ENCODE results near the gene NEK4.
A peak's percentile ranks its signal among the peaks of the same experiment; 100 is the strongest.

Gene NEK4

GRCh38 chr3:52784021-52784621 is 13.4 kb upstream of the NEK4 start:
- TF ChIP-seq, protein P1, sequence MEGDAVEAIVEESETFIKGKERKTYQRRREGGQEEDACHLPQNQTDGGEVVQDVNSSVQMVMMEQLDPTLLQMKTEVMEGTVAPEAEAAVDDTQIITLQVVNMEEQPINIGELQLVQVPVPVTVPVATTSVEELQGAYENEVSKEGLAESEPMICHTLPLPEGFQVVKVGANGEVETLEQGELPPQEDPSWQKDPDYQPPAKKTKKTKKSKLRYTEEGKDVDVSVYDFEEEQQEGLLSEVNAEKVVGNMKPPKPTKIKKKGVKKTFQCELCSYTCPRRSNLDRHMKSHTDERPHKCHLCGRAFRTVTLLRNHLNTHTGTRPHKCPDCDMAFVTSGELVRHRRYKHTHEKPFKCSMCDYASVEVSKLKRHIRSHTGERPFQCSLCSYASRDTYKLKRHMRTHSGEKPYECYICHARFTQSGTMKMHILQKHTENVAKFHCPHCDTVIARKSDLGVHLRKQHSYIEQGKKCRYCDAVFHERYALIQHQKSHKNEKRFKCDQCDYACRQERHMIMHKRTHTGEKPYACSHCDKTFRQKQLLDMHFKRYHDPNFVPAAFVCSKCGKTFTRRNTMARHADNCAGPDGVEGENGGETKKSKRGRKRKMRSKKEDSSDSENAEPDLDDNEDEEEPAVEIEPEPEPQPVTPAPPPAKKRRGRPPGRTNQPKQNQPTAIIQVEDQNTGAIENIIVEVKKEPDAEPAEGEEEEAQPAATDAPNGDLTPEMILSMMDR (IDR thresholded peaks at IDR 0.05; ENCODE audit: extremely low read depth, missing control alignments), result no peak
- no peak for DNase-seq (ENCODE audit: low spot score)

- TF ChIP-seq, protein P1 (IDR thresholded peaks at IDR 0.05; ENCODE audit: extremely low read depth, missing control alignments), result no peak
- DNase-seq (ENCODE audit: low spot score), result no peak
Measured at GRCh38 chr3:52783211-52783555, 12.4 kb upstream of the NEK4 start.

GRCh38 chr3:52782412-52783210 is 11.9 kb upstream of the NEK4 start:
- TF ChIP-seq, protein P1 (IDR thresholded peaks at IDR 0.05; ENCODE audit: extremely low read depth, missing control alignments), result no peak
- no peak for DNase-seq (ENCODE audit: low spot score)

- TF ChIP-seq, protein P1 (IDR thresholded peaks at IDR 0.05; ENCODE audit: extremely low read depth, missing control alignments), result no peak
- no peak for DNase-seq (ENCODE audit: low spot score)
Measured at GRCh38 chr3:52781741-52782140, 11.0 kb upstream of the NEK4 start.

DNA sequence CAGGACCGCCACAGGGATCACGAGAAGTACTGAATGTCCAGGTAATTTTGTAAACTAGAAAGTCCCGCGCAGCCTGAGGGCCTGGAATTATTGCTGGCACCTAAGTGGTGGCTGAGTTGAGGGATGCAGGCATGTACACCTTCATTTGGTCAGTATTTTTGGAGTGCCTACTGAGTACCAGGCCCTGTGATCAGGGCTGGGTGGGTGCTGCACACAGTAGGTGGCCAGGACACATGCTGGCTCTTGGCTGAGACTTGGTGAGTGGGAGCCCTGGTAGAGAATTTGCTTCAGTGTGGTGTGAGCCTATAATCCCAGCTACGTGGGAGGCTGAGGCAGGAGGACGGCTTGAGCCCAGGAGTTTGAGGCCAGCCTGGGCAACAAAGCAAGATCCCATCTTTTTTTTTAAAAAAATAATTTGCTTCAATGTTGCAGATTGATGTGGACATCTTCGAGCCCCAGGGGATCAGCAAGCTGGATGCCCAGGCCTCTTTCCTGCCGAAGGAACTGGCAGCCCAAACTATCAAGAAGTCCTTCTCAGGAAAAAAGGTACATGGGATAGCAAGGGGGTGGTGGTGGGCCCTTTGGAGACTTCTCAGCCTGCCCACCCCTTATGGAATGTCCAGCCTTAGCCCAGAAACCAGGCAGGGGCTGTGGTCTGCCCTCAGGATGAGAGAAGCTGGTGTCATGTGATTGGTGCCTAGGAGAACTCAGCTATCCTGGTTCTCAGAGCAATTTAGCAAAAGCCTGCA is 9.3 kb upstream of the NEK4 start:
- TF ChIP-seq, protein P1 (IDR thresholded peaks at IDR 0.05; ENCODE audit: extremely low read depth, missing control alignments), result no peak
- no peak for DNase-seq (ENCODE audit: low spot score)

DNA sequence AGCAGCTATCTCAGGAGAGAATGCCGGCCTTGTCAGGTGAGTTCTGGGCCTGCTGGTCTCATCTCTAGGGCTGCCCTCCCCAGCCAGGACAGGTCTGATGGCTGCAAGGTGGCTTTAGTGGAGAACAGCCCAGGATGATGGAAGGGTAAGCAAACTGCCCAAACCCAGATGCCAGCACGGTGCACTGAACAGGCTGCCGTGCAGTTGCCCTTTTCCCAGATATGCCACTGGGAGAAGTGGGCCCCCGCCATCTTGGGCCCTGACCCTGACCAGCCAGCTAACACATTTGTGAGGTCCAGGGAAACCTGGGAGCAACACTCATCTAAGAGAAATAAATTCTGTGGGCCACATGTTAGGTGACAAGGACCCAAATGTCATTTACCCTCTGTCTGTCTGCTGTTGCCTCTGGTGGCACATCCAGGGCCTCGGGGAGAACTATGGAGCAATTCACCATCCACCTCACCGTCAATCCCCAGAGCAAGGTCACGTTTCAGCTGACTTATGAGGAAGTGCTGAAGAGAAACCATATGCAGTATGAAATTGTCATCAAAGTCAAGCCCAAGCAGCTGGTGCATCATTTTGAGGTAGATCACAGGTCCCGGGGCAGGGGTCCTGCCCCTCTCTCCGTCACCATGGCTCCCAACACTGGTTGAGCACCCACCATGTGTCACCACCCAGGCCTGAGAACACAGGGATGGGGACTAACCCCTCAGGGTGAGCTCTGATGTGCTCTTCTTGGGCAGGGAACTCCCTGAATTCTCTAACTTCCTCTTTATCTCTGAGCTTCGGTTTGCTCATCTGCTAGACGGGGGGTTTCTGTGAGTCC is 8.5 kb upstream of the NEK4 start:
- TF ChIP-seq, protein P1 (IDR thresholded peaks at IDR 0.05; ENCODE audit: extremely low read depth, missing control alignments), result no peak
- peak; percentile 79 for DNase-seq (ENCODE audit: low spot score)
